ENCODE results near the gene UBE3D.

The UBE3D gene, protein sequence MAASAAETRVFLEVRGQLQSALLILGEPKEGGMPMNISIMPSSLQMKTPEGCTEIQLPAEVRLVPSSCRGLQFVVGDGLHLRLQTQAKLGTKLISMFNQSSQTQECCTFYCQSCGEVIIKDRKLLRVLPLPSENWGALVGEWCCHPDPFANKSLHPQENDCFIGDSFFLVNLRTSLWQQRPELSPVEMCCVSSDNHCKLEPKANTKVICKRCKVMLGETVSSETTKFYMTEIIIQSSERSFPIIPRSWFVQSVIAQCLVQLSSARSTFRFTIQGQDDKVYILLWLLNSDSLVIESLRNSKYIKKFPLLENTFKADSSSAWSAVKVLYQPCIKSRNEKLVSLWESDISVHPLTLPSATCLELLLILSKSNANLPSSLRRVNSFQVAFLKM

DNA sequence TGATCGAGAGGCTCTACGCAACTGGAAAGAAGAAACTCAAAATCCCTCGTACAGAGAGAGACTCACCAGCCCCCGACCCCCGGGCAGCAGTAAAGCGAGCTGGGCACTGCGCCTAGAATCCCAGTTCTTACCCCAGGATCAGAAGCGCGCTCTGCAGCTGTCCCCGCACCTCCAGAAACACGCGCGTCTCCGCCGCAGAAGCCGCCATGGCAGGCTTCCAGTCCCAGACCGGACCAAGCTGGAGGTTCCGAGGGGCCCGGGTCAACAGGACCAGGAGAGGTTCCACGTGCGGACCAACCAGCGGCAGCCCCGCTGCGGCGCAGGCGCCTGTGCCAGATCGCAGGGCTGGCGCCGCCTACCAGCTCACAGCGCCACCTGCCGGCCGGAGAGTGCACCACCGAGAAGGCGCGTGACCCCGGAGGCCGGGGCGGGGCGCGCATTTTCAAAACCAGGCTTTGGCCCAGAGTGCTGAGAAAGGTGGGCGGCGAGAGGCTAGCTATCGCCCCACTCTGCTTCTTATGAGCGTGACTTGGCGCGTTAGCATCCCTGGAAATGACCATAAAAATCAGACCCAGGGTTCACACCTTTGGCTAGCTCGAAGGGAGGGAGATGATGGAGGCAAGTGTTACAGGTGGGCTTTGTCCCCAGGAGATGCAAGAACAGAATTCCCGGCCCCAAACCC, at the start of gene UBE3D:
Gene UBE3D, minus strand, starts transcription at position 331 of the 682 bp plus-strand sequence. Its CDS starts 123 bp downstream, at position 208.
- H3K4me3 ChIP-seq (ENCODE audit: low read depth, low read length), result peak within 1 kb of the TSS; percentile 86
- peak; percentile 89 for DNase-seq (ENCODE audit: low read depth)
- TF ChIP-seq MYC (IDR thresholded peaks at IDR 0.05; ENCODE audit: low read depth, low read length) (peak; percentile 83), POLR2A (IDR thresholded peaks at IDR 0.05; ENCODE audit: extremely low read depth, insufficient read length) (peak; percentile 82), CTCF (IDR thresholded peaks at IDR 0.05; ENCODE audit: low read depth, low read length) (peak; percentile 68)
- TF ChIP-seq, protein P1, sequence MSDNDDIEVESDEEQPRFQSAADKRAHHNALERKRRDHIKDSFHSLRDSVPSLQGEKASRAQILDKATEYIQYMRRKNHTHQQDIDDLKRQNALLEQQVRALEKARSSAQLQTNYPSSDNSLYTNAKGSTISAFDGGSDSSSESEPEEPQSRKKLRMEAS (IDR thresholded peaks at IDR 0.05; ENCODE audit: low read depth, low read length), result peak; percentile 88

GRCh38 chr6:83114164-83114563, 48.5 kb upstream of the UBE3D start:
- DNase-seq (ENCODE audit: low read depth), result no peak
- no peak for TF ChIP-seq POLR2A (IDR thresholded peaks at IDR 0.05; ENCODE audit: extremely low read depth, insufficient read length)
- no peak for TF ChIP-seq CTCF (IDR thresholded peaks at IDR 0.05; ENCODE audit: low read depth, low read length)
- TF ChIP-seq, protein P1 (IDR thresholded peaks at IDR 0.05; ENCODE audit: low read depth, low read length), result no peak
- TF ChIP-seq MYC (IDR thresholded peaks at IDR 0.05; ENCODE audit: low read depth, low read length), result no peak
- H3K4me3 ChIP-seq (ENCODE audit: low read depth, low read length), result no peak overlapping the region

DNA sequence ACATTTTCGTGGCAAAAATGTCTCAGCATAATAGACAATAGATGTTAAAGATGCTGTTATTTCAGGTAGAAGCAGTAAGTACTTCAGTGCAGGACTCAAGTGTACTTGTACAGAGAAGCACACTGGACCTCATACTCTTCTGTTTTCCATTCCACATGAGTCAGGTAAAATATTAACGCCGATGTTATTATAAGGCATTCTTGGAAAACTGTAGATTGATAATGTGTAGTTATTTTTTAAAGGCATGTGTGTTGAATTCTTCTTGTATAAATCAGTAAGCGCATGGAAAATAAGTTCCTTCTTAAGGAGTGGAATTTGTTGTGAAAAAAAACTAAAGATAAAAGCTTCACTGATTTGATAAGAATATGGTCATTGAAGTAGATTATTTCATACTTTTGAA, 47.6 kb upstream of the UBE3D start:
- DNase-seq (ENCODE audit: low read depth), result no peak

GRCh38 chr6:83108378-83108777, 42.7 kb upstream of the UBE3D start:
- no peak for TF ChIP-seq CTCF (IDR thresholded peaks at IDR 0.05; ENCODE audit: low read depth, low read length)
- TF ChIP-seq MYC (IDR thresholded peaks at IDR 0.05; ENCODE audit: low read depth, low read length), result no peak
- TF ChIP-seq, protein P1 (IDR thresholded peaks at IDR 0.05; ENCODE audit: low read depth, low read length), result no peak
- TF ChIP-seq POLR2A (IDR thresholded peaks at IDR 0.05; ENCODE audit: extremely low read depth, insufficient read length), result no peak
- no peak overlapping the region for H3K4me3 ChIP-seq (ENCODE audit: low read depth, low read length)
- no peak for DNase-seq (ENCODE audit: low read depth)

More for the DNA sequence above, 47.6 kb upstream of the UBE3D start:
- no peak for TF ChIP-seq MYC (IDR thresholded peaks at IDR 0.05; ENCODE audit: low read depth, low read length)
- TF ChIP-seq POLR2A (IDR thresholded peaks at IDR 0.05; ENCODE audit: extremely low read depth, insufficient read length), result no peak
- TF ChIP-seq, protein P1 (IDR thresholded peaks at IDR 0.05; ENCODE audit: low read depth, low read length), result no peak
- H3K4me3 ChIP-seq (ENCODE audit: low read depth, low read length), result no peak overlapping the region

DNA sequence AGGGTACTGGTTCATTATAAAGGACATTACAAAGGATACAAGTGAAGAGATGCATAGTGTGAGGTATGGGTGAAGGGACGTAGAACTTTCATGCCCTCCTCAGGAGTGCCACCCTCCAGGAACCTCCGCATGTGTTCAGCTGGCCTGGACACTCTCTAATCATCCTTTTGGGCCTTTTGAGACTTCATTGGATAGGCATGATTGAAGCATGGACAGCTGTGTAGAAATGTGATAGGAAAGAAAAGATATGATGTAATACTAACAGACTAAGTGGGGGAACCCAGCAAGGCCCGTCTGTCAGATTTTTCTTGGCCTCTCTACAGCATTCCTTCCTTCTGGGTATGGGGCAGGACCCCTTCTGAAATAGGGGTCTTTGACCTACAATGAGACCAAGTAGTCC, 32.9 kb upstream of the UBE3D start:
- TF ChIP-seq MYC (IDR thresholded peaks at IDR 0.05; ENCODE audit: low read depth, low read length) (no peak), CTCF (IDR thresholded peaks at IDR 0.05; ENCODE audit: low read depth, low read length) (no peak), POLR2A (IDR thresholded peaks at IDR 0.05; ENCODE audit: extremely low read depth, insufficient read length) (no peak)
- TF ChIP-seq, protein P1 (IDR thresholded peaks at IDR 0.05; ENCODE audit: low read depth, low read length), result no peak
- H3K4me3 ChIP-seq (ENCODE audit: low read depth, low read length), result no peak overlapping the region
- no peak for DNase-seq (ENCODE audit: low read depth)

DNA sequence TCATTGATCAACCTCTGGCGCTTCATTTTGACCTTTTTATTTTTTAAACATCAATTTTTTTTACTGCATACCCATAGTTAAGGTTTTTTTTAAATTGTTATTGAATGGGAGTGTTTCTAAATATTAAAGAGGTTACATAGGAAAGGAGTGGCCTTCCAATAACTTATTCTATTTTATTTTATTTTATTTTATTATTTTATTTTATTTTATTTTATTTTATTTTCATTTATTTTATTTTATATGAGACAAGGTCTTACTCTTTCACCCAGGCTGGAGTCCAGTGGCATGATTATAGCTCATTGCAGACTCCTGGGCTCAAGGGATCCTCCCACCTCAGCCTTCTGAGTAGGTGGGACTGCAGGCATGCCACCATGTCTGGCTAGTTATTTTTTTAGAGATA, 32.0 kb upstream of the UBE3D start:
- no peak for DNase-seq (ENCODE audit: low read depth)
- H3K4me3 ChIP-seq (ENCODE audit: low read depth, low read length), result no peak overlapping the region
- no peak for TF ChIP-seq MYC (IDR thresholded peaks at IDR 0.05; ENCODE audit: low read depth, low read length)
- no peak for TF ChIP-seq CTCF (IDR thresholded peaks at IDR 0.05; ENCODE audit: low read depth, low read length)
- TF ChIP-seq, protein P1 (IDR thresholded peaks at IDR 0.05; ENCODE audit: low read depth, low read length), result no peak
- TF ChIP-seq POLR2A (IDR thresholded peaks at IDR 0.05; ENCODE audit: extremely low read depth, insufficient read length), result no peak
